Cardiac muscle cell (in vitro differentiated cells and primary cell): ENCODE data around the gene ZNF200. TPM values are rescaled to one million over a fixed set of nuclear protein-coding genes. Genes with fewer than 3 reads are reported as not detected.
"Not testable (repeated sequence)": the region's sequence is repeated elsewhere in the genome, so short reads cannot be mapped to it uniquely, and the experiment has no call there.

Source experiments
- DNase-seq, 2 donors: peaks; one replicate each; pipeline versions ENCODE4 v3.0.0 to v3.0.0-alpha.2; 2010 to 2017; ENCODE audit warnings: low read depth in 1 of 2, low spot score in 1 of 2
- H3K27ac ChIP-seq: fragments of 200-600 bp; sonication (generic); 2 replicates; pipeline ENCODE4 v1.5.1; 2016
- H3K27me3 ChIP-seq: fragments of 200-600 bp; sonication (generic); 2 replicates; pipeline ENCODE4 v1.6.0; 2016; ENCODE audit warnings: control low read depth
- H3K36me3 ChIP-seq: fragments of 200-600 bp; sonication (generic); 2 replicates; pipeline ENCODE4 v1.5.1; 2016; ENCODE audit warnings: control low read depth
- H3K4me1 ChIP-seq: fragments of 200-600 bp; sonication (generic); 2 replicates; pipeline ENCODE4 v1.8.1; 2017; ENCODE audit warnings: low read depth, mild to moderate bottlenecking, mixed run types
- H3K4me3 ChIP-seq: fragments of 200-600 bp; sonication (generic); 2 replicates; pipeline ENCODE4 v1.5.1; 2016; ENCODE audit warnings: mild to moderate bottlenecking
- H3K9me3 ChIP-seq: fragments of 200-600 bp; sonication (generic); 2 replicates; pipeline ENCODE4 v1.5.1; 2017; ENCODE audit warnings: low read depth, mild to moderate bottlenecking, control low read depth
- polyA plus RNA-seq: library from polyadenylated mRNA; unstranded; fragments of >200 nt; fragmentation: Nextera tagmentation; extraction: Ambion mirVana; gene quantifications from 2 replicates; pipeline ENCODE4 v1.2.1, GENCODE V29; 2016
- total RNA-seq: library from RNA; depleted of rRNA; stranded (reverse); fragments of >200 nt; gene quantifications from 2 replicates; pipeline ENCODE4 v1.2.3, GENCODE V29; 2016
- TF ChIP-seq, protein P1 (sequence below): IDR thresholded peaks from 2 replicates; pipeline ENCODE4 v1.5.1; 2012; ENCODE audit warnings: low read depth, mild to moderate bottlenecking, low read length

Gene ZNF200
- total and polyA plus RNA-seq, 2 experiments from 2014 or later: 11.1 to 12.9 TPM

DNA sequence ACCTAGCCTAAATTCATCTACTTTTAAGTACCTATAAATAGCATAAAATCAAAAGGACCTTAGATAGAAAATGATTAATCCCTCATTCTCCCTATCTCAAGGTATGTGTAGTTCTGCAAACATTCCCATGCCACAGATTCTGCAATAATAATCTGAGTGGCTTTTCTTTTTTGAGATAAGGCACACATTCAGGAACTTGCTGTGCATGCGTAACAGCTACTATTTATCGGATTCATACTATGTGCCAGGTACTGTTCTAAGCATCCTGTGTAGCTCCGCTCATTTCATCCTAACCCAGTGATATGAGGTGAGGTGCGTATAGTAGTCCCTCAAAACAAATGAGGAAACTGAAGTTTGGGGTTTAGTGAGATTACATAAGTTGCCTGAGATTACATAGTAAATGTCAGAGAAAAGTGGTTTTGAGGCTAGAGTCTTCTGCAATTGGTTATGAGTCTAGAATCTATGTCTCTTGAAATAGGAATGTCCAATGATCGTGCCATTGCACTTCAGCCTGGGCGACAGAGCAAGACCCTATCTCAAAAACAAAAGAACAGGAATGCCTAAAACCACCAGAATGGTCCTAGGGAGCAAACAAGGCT is 46.4 kb upstream of the ZNF200 start:
- H3K4me3 ChIP-seq: no peak overlapping the region
- TF ChIP-seq, protein P1, sequence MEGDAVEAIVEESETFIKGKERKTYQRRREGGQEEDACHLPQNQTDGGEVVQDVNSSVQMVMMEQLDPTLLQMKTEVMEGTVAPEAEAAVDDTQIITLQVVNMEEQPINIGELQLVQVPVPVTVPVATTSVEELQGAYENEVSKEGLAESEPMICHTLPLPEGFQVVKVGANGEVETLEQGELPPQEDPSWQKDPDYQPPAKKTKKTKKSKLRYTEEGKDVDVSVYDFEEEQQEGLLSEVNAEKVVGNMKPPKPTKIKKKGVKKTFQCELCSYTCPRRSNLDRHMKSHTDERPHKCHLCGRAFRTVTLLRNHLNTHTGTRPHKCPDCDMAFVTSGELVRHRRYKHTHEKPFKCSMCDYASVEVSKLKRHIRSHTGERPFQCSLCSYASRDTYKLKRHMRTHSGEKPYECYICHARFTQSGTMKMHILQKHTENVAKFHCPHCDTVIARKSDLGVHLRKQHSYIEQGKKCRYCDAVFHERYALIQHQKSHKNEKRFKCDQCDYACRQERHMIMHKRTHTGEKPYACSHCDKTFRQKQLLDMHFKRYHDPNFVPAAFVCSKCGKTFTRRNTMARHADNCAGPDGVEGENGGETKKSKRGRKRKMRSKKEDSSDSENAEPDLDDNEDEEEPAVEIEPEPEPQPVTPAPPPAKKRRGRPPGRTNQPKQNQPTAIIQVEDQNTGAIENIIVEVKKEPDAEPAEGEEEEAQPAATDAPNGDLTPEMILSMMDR: no peak
- H3K27ac ChIP-seq: peak overlapping the region; percentile 98
- no peaks in the 10 kb centered on the region for H3K36me3 ChIP-seq
- DNase-seq: no peak
- H3K27me3 ChIP-seq: no peaks in the 10 kb centered on the region
- no peaks in the 10 kb centered on the region for H3K9me3 ChIP-seq
- peaks cover 10% of the 10 kb centered on the region for H3K4me1 ChIP-seq

DNA sequence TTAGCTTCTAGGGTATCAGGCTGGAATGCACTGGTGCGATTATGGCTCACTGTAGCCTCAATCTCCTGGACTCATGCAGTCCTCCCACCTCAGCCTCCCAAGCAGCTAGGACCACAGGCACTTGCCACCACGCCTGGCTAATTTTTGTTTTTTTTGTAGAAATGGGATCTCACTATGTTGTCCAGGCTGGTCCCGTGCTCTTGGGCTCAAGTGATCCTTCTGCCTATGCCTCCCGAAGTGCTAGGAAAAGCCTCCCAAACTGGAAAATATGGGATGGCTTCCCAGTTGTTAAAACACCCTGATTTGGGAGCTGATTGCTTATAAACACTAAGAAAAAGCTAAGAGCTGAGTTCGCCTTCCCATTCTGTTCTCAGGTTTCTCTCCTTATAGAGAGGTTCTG is 41.7 kb upstream of the ZNF200 start:
- TF ChIP-seq, protein P1: no peak
- Histone ChIP-seq H3K4me3 (no peak overlapping the region), H3K27ac (no peak overlapping the region), H3K36me3 (no peaks in the 10 kb centered on the region), H3K4me1 (no peaks in the 10 kb centered on the region), H3K27me3 (no peaks in the 10 kb centered on the region), H3K9me3 (no peaks in the 10 kb centered on the region)
- DNase-seq: no peak

DNA sequence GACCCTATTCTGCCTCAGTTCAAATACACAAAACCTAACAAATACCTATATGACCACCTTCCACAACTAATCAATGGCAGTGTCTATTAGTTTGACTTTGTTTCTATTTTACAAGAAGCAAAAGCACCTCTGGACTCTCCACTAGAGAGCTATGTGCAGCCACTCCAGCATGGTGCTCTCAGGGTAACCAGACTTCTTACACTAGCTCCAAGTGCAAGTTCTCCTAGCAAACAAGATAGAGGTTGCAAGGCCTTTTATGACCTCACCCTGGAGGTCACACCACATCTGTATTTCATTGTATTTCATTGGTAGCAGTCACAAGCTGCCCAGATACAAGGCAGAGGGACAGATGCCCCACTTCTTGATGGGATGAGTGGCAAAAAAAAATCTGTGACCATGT is 40.0 kb upstream of the ZNF200 start:
- Histone ChIP-seq H3K4me1 (no peaks in the 10 kb centered on the region), H3K9me3 (no peaks in the 10 kb centered on the region), H3K4me3 (no peak overlapping the region), H3K36me3 (no peaks in the 10 kb centered on the region), H3K27ac (peak overlapping the region; percentile 59), H3K27me3 (no peaks in the 10 kb centered on the region)
- TF ChIP-seq, protein P1: no peak
- no peak for DNase-seq

DNA sequence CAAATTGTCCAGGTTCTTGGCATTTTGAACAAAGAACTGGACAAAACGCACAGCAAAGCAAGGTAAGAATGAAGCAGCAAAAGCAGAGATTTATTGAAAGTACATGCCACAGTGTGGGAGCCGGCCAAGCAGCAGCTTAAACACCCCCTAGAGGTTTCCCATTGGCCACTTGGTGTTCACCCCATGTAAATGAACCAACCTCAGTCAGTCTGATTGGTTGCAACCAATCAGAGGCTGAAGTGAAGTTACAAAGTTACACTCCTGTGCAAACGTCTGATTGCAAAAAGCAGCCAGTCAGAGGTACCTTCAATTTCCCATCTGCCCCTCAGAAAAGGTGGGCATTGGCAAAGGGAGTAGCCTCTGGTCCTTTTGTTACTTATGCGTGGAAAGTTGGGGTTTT is 39.5 kb upstream of the ZNF200 start:
- H3K27me3 ChIP-seq: no peaks in the 10 kb centered on the region
- no peaks in the 10 kb centered on the region for H3K9me3 ChIP-seq
- DNase-seq: peak in 1 of 2 donors; percentile 32
- H3K27ac ChIP-seq: peak overlapping the region; percentile 59
- TF ChIP-seq, protein P1: no peak
- H3K4me1 ChIP-seq: no peaks in the 10 kb centered on the region
- no peak overlapping the region for H3K4me3 ChIP-seq
- no peaks in the 10 kb centered on the region for H3K36me3 ChIP-seq

DNA sequence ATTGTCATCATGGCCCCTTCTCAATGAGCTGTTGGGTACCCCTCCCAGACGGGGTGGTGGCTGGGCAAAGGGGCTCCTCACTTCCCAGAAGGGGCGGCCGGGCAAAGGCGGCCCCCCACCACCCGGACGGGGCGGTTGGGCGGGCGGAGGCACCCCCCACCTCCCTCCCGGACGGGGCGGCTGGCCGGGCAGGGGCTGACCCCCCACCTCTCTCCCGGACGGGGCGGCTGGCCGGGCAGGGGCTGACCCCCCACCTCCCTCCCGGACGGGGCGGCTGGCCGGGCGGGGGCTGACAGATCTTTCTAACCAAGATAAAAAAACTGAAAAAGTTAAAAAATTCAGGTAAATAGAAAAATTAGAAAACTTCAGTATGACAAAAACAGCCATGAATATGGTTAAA is 36.3 kb upstream of the ZNF200 start:
- DNase-seq, H3K36me3 ChIP-seq, H3K4me1 ChIP-seq, H3K4me3 ChIP-seq, H3K9me3 ChIP-seq, H3K27me3 ChIP-seq, H3K27ac ChIP-seq: not testable (repeated sequence)

DNA sequence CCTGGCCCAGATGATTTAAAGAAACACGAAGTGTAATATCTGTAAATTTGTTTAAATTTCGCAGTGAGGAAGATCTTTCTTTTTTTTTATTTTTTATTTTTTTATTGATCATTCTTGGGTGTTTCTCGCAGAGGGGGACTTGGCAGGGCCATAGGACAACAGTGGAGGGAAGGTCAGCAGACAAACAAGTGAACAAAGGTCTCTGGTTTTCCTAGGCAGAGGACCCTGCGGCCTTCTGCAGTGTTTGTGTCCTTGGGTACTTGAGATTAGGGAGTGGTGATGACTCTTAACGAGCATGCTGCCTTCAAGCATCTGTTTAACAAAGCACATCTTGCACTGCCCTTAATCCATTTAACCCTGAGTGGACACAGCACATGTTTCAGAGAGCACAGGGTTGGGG is 35.8 kb upstream of the ZNF200 start:
- H3K27ac ChIP-seq, H3K36me3 ChIP-seq, H3K4me3 ChIP-seq, H3K4me1 ChIP-seq, H3K27me3 ChIP-seq, DNase-seq, H3K9me3 ChIP-seq: not testable (repeated sequence)

DNA sequence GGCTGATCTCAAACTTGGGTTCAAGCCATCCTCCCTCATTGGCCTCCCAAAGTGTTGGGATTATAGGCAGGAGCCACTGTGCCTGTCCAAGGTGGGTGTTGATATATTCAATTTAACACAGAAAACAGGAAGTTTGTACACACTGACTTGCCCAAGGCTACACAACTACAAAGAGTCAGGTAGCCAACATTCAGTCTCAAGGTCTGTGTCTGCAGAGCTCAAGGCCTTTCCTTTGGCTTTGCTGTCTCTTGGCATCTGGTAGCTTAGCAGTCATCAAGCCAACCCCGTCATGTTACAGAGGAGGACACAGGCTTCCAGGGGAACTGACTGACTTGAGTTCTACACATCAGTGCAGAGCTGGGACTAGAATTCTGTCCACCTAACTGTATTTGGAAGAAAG is 33.3 kb upstream of the ZNF200 start:
- H3K4me1 ChIP-seq: no peaks in the 10 kb centered on the region
- no peak for DNase-seq
- H3K4me3 ChIP-seq: no peak overlapping the region
- H3K36me3 ChIP-seq: no peaks in the 10 kb centered on the region
- H3K9me3 ChIP-seq: no peaks in the 10 kb centered on the region
- H3K27ac ChIP-seq: no peak overlapping the region
- TF ChIP-seq, protein P1: no peak
- H3K27me3 ChIP-seq: no peaks in the 10 kb centered on the region
